Ovary (tissue), 3 donors: ENCODE measurements around the gene CDC34.

ENCODE experiments used
- CTCF ChIP-seq, 3 donors: fragments of 450-650 bp in 2 of 3; fragments of 200-600 bp in 1 of 3; IDR thresholded peaks; one replicate each; pipeline versions ENCODE4 v1.5.1 to v1.8.0; 2016 to 2022; ENCODE audit warnings: antibody characterized with exemption in 3 of 3, mild to moderate bottlenecking in 1 of 3
- POLR2A ChIP-seq: fragments of 450-650 bp; IDR thresholded peaks from one replicate; pipeline ENCODE4 v1.6.1; 2017; ENCODE audit warnings: antibody characterized with exemption, mild to moderate bottlenecking, moderate library complexity
- donor health status: DM: no; HTN: no; CAD: no.

GRCh38 chr19:585551-586110 is 54.1 kb downstream of the CDC34 start:
- TF ChIP-seq CTCF (IDR thresholded peaks at IDR 0.05) (no peak), POLR2A (no peak)
